ENCODE measurements around the gene VSIG10L. TPM values are rescaled to one million over a fixed set of nuclear protein-coding genes. Genes with fewer than 3 reads are reported as not detected.

The VSIG10L gene
- total RNA-seq, 1 experiment from 2014 or later = 4.6 TPM

- Histone ChIP-seq H4K20me1 (ENCODE audit: insufficient read depth) (no peaks in the 10 kb centered on the region), H2AFZ (ENCODE audit: low read depth, low read length, poor library complexity, severe bottlenecking) (no peak overlapping the region), H3K9ac (ENCODE audit: low read length) (no peak overlapping the region), H3K36me3 (ENCODE audit: control insufficient read depth in 1 of 2, insufficient read depth in 2 of 2, low read length in 2 of 2) (no peaks in the 10 kb centered on the region), H3K79me2 (ENCODE audit: insufficient read depth, low read length) (no peaks in the 10 kb centered on the region), H3K4me2 (ENCODE audit: low read length) (no peak overlapping the region), H3K27me3 (ENCODE audit: insufficient read depth, low read length) (no peaks in the 10 kb centered on the region), H3K9me3 (ENCODE audit: control insufficient read depth in 1 of 2, insufficient read depth in 1 of 2, low read depth in 1 of 2, low read length in 2 of 2) (no peaks in the 10 kb centered on the region), H3K27ac (ENCODE audit: low read depth, low read length) (no peak overlapping the region), H3K4me1 (ENCODE audit: control insufficient read depth in 1 of 2, insufficient read depth in 2 of 2, low read length in 2 of 2) (peaks cover 0 to 12% of the 10 kb centered on the region in 2 experiments; a peak in 2 of 4 replicates), H3K9me2 (ENCODE audit: insufficient read depth) (no peaks in the 10 kb centered on the region), H3K4me3 (replicated peaks in 1 of 2; ENCODE audit: low read depth in 1 of 2, low read length in 2 of 2) (no peak overlapping the region)
- BruUV-seq (replicated peaks) = no TSS peak
- intact Hi-C loops (cut with micrococcal nuclease) = no loop called here
- TF ChIP-seq ZFX (IDR thresholded peaks at IDR 0.05) (no peak), ATF3 (IDR thresholded peaks at IDR 0.05) (no peak), TCF7L2 (IDR thresholded peaks at IDR 0.05; ENCODE audit: borderline replicate concordance, extremely low read depth, insufficient read depth, insufficient read length) (no peak), JUND (IDR thresholded peaks at IDR 0.05) (no peak), YY1 (IDR thresholded peaks at IDR 0.05; ENCODE audit: extremely low read depth, insufficient replicate concordance, low read depth, low read length) (no peak), CEBPB (IDR thresholded peaks at IDR 0.05; ENCODE audit: low read depth) (no peak), CTCF (IDR thresholded peaks at IDR 0.05 in 2 of 3, conservative IDR thresholded peaks at IDR 0.05 in 1 of 3; ENCODE audit: borderline replicate concordance in 1 of 3, insufficient read depth in 1 of 3, low read depth in 2 of 3, low read length in 2 of 3) (no peak), RAD21 (IDR thresholded peaks at IDR 0.05; ENCODE audit: low read depth) (no peak), CBX3 (IDR thresholded peaks at IDR 0.05; ENCODE audit: low read depth) (no peak), EZH2 (IDR thresholded peaks at IDR 0.05) (no peak), POLR2A (IDR thresholded peaks at IDR 0.05; ENCODE audit: borderline replicate concordance, extremely low read depth, insufficient read depth, insufficient read length) (no peak), SRF (IDR thresholded peaks at IDR 0.05; ENCODE audit: low read depth) (no peak), EGR1 (IDR thresholded peaks at IDR 0.05; ENCODE audit: low read depth) (no peak), SP1 (IDR thresholded peaks at IDR 0.05; ENCODE audit: low read depth) (no peak), ZBTB33 (IDR thresholded peaks at IDR 0.05; ENCODE audit: extremely low read depth, insufficient replicate concordance, low read length) (no peak), REST (IDR thresholded peaks at IDR 0.05; ENCODE audit: low read depth) (no peak), EZH2phosphoT487 (IDR thresholded peaks at IDR 0.05; ENCODE audit: borderline replicate concordance) (no peak)
- CTCF ChIA-PET = no interaction called here
- DNase-seq (ENCODE audit: low read depth, low spot score) (no peak), ATAC-seq (no peak)
- RAD21 ChIA-PET (ENCODE audit: low non-redundant PET in 1 of 2, low total read pairs in 2 of 2, uncharacterized antibody in 2 of 2, unreplicated experiment in 2 of 2) = no interaction called here
- POLR2A ChIA-PET = no interaction called here
Observed at GRCh38 chr19:51377422-51377821, 35.5 kb upstream of the VSIG10L start.

Data from HCT116 (cell line).